LoVo (cell line): ENCODE measurements around the gene CCDC167.

Source experiments
- DNase-seq: peaks from one replicate; pipeline ENCODE4 v3.0.0-alpha.2; 2016; ENCODE audit warnings: low spot score

CCDC167 gene

DNA sequence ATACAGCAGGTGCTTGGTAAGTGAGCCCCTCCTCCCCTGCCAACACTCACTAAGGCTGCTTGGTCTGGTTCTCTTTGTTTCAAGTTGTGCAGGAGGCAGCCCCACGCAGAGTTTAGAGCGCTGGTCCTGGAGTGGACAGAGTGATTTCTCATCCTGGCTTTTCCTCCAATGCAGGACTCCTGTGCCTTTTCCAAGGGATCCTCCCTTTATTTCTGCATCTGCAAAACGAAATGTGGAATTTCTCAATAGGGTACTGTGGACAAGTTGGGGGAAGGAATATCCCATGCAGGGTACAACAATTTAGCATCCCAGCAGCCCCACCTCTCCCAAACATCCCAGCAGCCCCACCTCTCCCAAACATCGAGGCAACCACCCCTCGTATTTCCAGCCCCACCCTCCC lies 30.6 kb upstream of the CCDC167 start:
- DNase-seq = no peak

DNA sequence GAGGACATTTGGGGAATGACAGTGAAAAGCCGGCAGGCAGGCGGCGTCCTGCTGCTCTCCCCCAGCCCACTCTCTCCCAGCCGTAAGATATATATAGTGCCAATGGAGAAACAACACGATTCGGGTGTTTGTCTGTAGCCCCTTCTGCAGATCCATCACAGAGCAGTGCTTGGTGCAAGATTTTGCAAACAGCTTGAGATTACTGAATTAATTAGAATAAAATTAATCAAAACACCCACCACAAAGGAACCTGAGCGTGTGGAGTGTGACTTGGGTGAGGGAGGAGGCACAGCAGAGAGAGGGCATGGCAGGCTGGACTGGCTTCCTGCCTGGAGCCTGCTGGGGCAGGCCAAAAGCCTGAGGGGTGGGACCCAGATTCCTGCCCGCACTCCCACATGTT lies 28.8 kb upstream of the CCDC167 start:
- DNase-seq = no peak

DNA sequence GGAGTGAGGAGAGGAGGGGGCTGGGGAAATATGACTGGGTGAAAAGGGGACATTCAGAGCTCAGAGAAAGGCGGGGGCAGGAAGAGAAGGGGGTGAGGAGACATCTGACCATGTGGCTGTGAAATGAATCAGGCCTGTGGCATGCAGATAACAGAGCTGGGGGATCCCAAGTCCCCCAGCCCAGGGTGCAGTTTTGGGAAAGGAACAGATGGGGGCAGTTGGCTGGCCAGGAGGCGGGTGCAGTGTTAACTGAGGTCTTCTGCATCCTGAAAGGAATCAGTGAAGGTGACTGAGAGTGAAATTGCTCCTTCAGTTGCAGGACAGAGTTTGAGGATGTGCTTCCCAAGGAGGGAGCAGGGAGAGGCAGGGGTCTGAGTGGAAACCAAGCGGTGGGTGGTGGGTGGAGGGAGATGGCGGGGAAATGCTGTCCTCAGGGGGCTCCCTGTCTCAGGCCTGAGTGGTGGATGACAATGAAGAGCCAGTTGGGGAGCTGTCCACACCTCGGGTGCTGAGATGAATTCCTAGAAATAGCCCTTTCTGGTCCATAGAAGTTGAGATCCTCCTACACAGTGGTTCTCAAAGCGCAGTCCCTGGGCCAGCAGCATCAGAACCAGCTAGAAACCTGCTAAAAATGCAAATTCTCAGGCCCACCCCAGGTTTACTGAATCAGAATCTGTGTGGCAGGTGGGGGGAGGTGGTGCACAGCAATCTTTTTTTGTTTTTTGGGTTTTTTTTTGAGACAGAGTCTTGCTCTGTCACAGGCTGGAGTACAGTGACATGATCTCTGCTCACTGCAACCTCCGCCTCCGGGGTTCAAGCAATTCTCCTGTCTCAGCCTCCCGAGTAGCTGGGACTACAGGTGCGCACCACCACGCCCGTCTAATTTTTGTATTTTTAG lies 26.0 kb upstream of the CCDC167 start:
- no peak for DNase-seq

- no peak for DNase-seq
Measured at GRCh38 chr6:37524970-37525318, 25.3 kb upstream of the CCDC167 start.

GRCh38 chr6:37524025-37524969 lies 24.6 kb upstream of the CCDC167 start:
- no peak for DNase-seq

GRCh38 chr6:37523412-37523811 lies 23.7 kb upstream of the CCDC167 start:
- DNase-seq = no peak

GRCh38 chr6:37522836-37523235 lies 23.1 kb upstream of the CCDC167 start:
- DNase-seq = no peak

DNA sequence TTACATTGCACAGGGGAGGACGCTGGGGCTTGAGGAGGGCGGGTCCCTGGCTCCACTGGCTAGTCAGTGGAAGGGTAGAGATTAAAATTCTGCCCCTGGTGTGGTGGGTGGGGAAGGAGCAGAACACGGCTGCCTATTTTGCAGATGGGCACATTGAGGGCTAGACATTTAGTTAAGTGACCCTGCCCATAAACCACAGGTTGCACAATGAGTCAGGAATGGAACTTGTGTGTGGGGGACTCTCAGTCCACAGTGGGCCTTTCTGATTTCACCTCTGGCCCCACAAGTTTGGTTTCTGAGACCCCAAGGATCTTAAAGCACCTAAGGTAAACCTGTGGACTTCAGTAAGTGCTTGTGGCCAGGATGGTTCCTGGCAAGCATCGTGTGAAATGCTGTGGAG lies 22.0 kb upstream of the CCDC167 start:
- no peak for DNase-seq

DNA sequence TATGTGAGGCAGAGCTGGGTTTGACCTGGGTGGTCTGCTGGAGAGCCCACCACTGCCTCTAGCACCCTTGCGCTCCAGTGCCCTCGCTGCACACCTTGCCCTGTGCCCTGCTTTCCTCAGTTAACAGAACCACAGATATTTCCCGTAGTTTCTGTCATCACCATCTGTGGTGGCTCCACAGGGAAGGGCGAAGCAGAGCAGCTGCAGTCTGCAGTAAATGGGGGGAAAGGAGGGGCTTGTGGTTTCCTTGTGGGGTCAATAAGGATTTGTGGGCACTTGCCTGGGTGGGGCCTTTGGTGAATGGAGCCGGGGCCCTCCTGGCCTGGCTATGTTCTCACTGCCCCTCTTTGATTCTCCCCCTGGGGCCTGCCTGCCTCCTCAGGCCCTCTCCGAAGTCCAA lies 21.2 kb upstream of the CCDC167 start:
- no peak for DNase-seq

GRCh38 chr6:37519461-37519860 lies 19.8 kb upstream of the CCDC167 start:
- no peak for DNase-seq

- DNase-seq = no peak
Measured at GRCh38 chr6:37518116-37518515, 18.4 kb upstream of the CCDC167 start.

DNA sequence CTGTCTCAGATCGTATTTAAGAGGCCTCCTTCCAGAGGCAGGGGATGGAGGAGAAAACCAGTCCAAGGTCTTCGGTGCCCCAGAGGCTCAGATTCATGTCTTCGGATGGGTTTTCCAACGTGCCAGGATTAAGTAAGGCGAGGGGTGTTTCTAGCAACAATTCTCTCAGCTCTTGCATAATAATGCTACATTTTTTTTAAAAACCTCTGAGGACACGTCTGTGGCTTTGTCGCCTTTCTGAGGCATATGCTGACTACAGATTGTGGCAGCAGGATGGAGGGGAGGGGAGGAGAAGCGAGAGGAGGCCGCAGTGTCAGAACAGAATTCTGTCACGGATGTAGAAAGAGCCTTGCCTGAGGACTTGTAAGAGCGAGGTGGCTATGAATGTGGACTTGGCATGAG lies 17.7 kb upstream of the CCDC167 start:
- no peak for DNase-seq

DNA sequence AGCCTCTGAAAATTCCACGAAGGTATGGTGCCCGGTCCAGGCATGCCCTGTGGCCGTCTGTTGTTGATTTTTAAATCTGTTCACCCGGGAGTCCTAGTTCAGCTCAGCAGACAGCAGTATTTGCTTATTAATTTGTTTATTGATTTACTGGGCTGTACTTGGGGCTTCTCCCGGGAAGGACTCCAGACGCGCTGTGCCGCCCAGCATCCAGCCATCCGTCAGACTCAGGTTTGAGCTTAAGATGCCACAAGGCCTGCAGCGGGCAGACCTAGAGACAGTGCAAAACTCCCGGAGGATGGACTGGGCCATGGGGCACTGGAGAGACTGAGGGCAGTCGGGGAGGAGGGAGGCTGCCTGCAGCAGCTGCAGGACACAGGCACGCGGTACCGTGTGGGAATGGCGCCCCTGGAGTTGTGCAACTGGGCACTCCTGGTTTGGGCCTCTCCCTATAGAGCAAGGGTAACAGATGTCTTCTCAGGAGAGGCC lies 17.3 kb upstream of the CCDC167 start:
- no peak for DNase-seq

DNA sequence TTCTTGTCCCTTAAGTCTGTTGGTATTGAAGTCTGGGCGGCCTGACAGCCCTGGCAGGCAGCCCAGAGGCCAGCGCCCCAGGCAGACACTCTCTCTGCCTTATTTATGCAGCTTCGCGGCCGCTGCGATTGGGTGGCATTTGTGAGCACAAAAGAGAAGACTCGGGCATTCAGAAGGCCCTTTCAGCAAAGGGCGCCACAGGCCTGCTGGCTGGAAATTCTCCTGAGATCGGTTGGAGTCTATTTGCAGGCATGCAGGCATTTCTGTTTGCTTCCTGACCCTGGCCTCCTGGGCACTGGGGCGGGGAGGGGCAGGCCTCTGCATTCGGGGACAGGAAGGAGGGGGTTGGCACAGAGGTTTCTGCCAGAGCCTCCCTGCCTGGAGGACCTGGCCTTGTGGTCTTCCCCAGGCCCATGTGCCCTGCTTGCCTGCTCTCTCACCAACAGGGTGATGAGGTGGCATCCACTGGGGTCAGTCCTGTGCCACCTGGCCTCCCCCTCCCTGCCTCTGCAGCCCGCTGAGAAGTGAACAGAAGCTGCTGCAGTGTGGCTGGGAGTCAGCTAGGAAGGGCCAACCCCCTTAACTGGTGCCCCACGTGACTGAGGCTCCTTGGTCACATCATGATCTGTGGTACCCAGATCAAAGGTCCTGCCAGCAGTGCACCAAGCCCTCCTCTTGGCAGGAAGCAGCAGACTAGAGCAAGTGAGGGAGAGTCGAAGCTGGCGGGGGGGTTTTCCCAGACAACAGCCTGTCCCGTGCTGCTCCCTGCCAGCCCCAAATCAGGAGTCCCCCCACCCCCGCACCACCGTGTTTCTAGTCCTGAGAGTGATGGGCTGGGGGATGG lies 16.6 kb upstream of the CCDC167 start:
- no peak for DNase-seq

GRCh38 chr6:37515712-37516075 lies 16.0 kb upstream of the CCDC167 start:
- no peak for DNase-seq

DNA sequence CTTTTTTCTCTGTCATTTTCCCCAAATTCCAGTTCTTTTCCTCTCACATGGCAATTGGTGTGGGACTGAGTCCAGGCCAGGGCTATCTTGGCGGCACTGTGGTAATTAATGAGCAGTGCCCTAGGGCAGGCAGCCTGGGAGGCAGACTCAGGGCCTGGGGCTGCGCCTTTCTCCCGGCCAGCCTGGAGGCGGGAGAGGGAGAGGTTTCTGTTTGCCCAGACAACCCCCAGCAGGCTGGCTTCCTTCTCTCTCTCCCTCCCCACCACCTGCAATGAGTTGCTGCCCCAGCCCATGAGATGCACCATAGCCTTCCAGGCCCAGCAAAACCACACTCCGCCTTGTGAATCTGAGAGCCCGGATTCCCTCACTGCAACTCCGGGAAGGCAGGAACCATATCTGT lies 15.1 kb upstream of the CCDC167 start:
- no peak for DNase-seq

GRCh38 chr6:37514321-37514771 lies 14.7 kb upstream of the CCDC167 start:
- no peak for DNase-seq

GRCh38 chr6:37513576-37513975 lies 13.9 kb upstream of the CCDC167 start:
- no peak for DNase-seq

GRCh38 chr6:37513155-37513554 lies 13.5 kb upstream of the CCDC167 start:
- DNase-seq = no peak

- DNase-seq = no peak
Measured at GRCh38 chr6:37512400-37513011, 12.8 kb upstream of the CCDC167 start.

DNA sequence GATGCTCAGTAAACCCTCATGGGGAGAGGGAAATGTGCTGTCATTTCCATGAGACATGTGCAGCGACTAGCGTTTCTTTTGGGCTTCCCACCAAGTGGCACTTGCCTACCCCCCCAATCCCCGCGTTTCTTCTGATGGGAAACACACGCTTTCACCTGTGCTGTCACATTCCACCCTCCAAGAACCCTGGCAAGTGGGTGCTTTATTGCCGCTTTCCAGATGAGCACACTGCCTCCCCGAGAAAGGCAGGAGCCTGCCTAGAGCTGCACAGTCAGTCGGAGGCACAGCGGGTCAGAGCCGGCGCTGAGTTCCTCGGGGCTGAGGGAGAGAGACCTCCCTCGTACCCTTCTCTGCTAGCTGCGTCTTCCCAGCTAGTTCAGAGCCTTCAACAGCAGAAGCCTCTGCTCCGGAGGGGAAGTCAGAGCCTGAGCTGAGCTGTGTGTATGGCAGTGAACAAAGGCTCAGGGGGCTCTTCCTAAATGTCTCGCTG lies 12.3 kb upstream of the CCDC167 start:
- no peak for DNase-seq
